Neuronal stem cell (in vitro differentiated cells): ENCODE data around the gene ZSCAN10.

Experiments
- DNase-seq: peaks from one replicate; pipeline ENCODE4 v3.0.0-alpha.2; 2013; ENCODE audit warnings: low spot score
- H2AFZ ChIP-seq: one replicate; pipeline ENCODE4 v1.6.1; 2013; ENCODE audit warnings: mild to moderate bottlenecking, low read length, inconsistent platforms
- H2AK5ac ChIP-seq: 2 replicates; pipeline ENCODE4 v1.6.1; 2013; ENCODE audit warnings: low read depth, mild to moderate bottlenecking, inconsistent platforms, low read length, moderate library complexity, mixed read lengths
- H2BK120ac ChIP-seq: 2 replicates; pipeline ENCODE4 v1.6.1; 2013; ENCODE audit warnings: low read depth, mild to moderate bottlenecking, inconsistent platforms, low read length, moderate library complexity, mixed read lengths
- H2BK12ac ChIP-seq: one replicate; pipeline ENCODE4 v1.6.1; 2013; ENCODE audit warnings: low read length, inconsistent platforms
- H2BK15ac ChIP-seq: 2 replicates; pipeline ENCODE4 v1.6.1; 2013; ENCODE audit warnings: mild to moderate bottlenecking, low read length, inconsistent platforms, mixed read lengths
- H2BK5ac ChIP-seq: one replicate; pipeline ENCODE4 v1.6.1; 2013; ENCODE audit warnings: inconsistent platforms, mild to moderate bottlenecking, low read length, moderate library complexity
- H3K14ac ChIP-seq: one replicate; pipeline ENCODE4 v1.6.1; 2013; ENCODE audit warnings: low read length, inconsistent platforms
- H3K18ac ChIP-seq: 2 replicates; pipeline ENCODE4 v1.6.1; 2013; ENCODE audit warnings: low read length, inconsistent platforms
- H3K23ac ChIP-seq: 2 replicates; pipeline ENCODE4 v1.6.1; 2013; ENCODE audit warnings: low read depth, mild to moderate bottlenecking, mixed read lengths, low read length, inconsistent platforms; ENCODE audit not compliant: poor library complexity
- H3K27ac ChIP-seq: replicated peaks from 3 replicates; pipeline ENCODE4 v1.5.1; 2013; ENCODE audit warnings: low read length, inconsistent platforms
- H3K27me3 ChIP-seq, 3 experiments: 2 replicates each; pipeline ENCODE4 v1.6.1; 2013; ENCODE audit warnings: low read length in 3 of 3, mild to moderate bottlenecking in 2 of 3, inconsistent platforms in 1 of 3, low read depth in 1 of 3, mixed read lengths in 1 of 3, moderate library complexity in 1 of 3; ENCODE audit not compliant: control insufficient read depth in 3 of 3, insufficient read depth in 3 of 3
- H3K36me3 ChIP-seq, 2 donors: replicated peaks in 1 of 2; 2 replicates each; pipeline ENCODE4 v1.6.1; 2013; ENCODE audit warnings: low read length in 2 of 2; ENCODE audit not compliant: control insufficient read depth in 2 of 2, insufficient read depth in 2 of 2
- H3K4ac ChIP-seq: 2 replicates; pipeline ENCODE4 v1.6.1; 2013; ENCODE audit warnings: inconsistent platforms, mild to moderate bottlenecking, low read length, moderate library complexity
- H3K4me1 ChIP-seq, 2 donors: 1 replicate in 1 of 2; 2 replicates in 1 of 2; pipeline ENCODE4 v1.6.1; 2013; ENCODE audit warnings: low read length in 2 of 2, low read depth in 1 of 2; ENCODE audit not compliant: control insufficient read depth in 2 of 2, insufficient read depth in 1 of 2
- H3K4me2 ChIP-seq: one replicate; pipeline ENCODE4 v1.6.1; 2013; ENCODE audit warnings: mild to moderate bottlenecking, low read length, inconsistent platforms; ENCODE audit not compliant: insufficient read depth, poor library complexity, severe bottlenecking
- H3K4me3 ChIP-seq, 2 donors: 2 replicates each; pipeline ENCODE4 v1.5.1; 2013; ENCODE audit warnings: low read length in 2 of 2, mild to moderate bottlenecking in 2 of 2, inconsistent platforms in 1 of 2, moderate library complexity in 1 of 2
- H3K79me1 ChIP-seq: one replicate; pipeline ENCODE4 v1.6.1; 2013; ENCODE audit warnings: low read depth, mild to moderate bottlenecking, inconsistent platforms, low read length, moderate library complexity
- H3K9ac ChIP-seq: one replicate; pipeline ENCODE4 v1.6.1; 2013; ENCODE audit warnings: mild to moderate bottlenecking, low read depth, low read length, inconsistent platforms; ENCODE audit not compliant: poor library complexity
- H3K9me3 ChIP-seq, 2 donors: replicated peaks in 1 of 2; 2 replicates each; pipeline versions ENCODE3 to v1.6.1; 2013; ENCODE audit warnings: low read length in 2 of 2, mild to moderate bottlenecking in 2 of 2, inconsistent platforms in 1 of 2, low read depth in 1 of 2, mixed read lengths in 1 of 2, moderate library complexity in 1 of 2; ENCODE audit not compliant: control insufficient read depth in 2 of 2, insufficient read depth in 1 of 2
- H4K8ac ChIP-seq: one replicate; pipeline ENCODE4 v1.6.1; 2013; ENCODE audit warnings: low read depth, mild to moderate bottlenecking, inconsistent platforms, low read length, moderate library complexity
- H4K91ac ChIP-seq: one replicate; pipeline ENCODE4 v1.6.1; 2013; ENCODE audit warnings: low read length, low read depth, mild to moderate bottlenecking, inconsistent platforms; ENCODE audit not compliant: poor library complexity
- WGBS, 2 donors: extraction: QIAGEN DNeasy Blood & Tissue Kit; methylation state at CpG; one replicate each; pipeline ENCODE4 v1.1.7; 2013; ENCODE audit warnings: missing lambda C conversion rate in 2 of 2, mixed read lengths in 1 of 2; ENCODE audit not compliant: insufficient read length in 2 of 2, insufficient replicate concordance in 1 of 2; ENCODE audit errors: extremely low coverage in 2 of 2; 5-methylcytosine and 5-hydroxymethylcytosine counted together

Gene ZSCAN10

GRCh38 chr16:3115561-3115960 is 16.5 kb upstream of the ZSCAN10 start:
- Histone ChIP-seq H2AFZ (no peak overlapping the region), H3K27me3 (no peaks in the 10 kb centered on the region), H3K9me3 (no peaks in the 10 kb centered on the region), H3K4me3 (no peak overlapping the region), H3K27ac (no peak overlapping the region), H4K8ac (no peak overlapping the region), H3K9ac (no peak overlapping the region), H2BK5ac (peak overlapping the region; percentile 55), H3K4ac (no peak overlapping the region), H3K4me2 (no peak overlapping the region), H2BK120ac (no peak overlapping the region), H3K14ac (no peak overlapping the region), H3K79me1 (peaks cover 12% of the 10 kb centered on the region), H2BK12ac (no peak overlapping the region), H4K91ac (no peak overlapping the region), H2BK15ac (no peak overlapping the region), H3K4me1 (peaks cover 5 to 9% of the 10 kb centered on the region in 2 donors), H2AK5ac (no peak overlapping the region), H3K23ac (peak overlapping the region; percentile 52), H3K18ac (no peak overlapping the region), H3K36me3 (peaks cover 32 to 54% of the 10 kb centered on the region in 2 donors)
- DNase-seq = no peak
- no CpG with 5 or more reads among the region's 14 CpGs for WGBS, 2 donors

- Histone ChIP-seq H3K9ac (no peak overlapping the region), H3K79me1 (peaks cover 12% of the 10 kb centered on the region), H2BK12ac (no peak overlapping the region), H4K8ac (peak overlapping the region; percentile 70), H3K4me1 (peaks cover 5 to 9% of the 10 kb centered on the region in 2 donors), H3K27ac (no peak overlapping the region), H3K23ac (no peak overlapping the region), H3K9me3 (no peaks in the 10 kb centered on the region), H2AK5ac (no peak overlapping the region), H3K4me2 (no peak overlapping the region), H3K36me3 (peaks cover 30 to 49% of the 10 kb centered on the region in 2 donors), H2BK120ac (no peak overlapping the region), H3K14ac (no peak overlapping the region), H3K4ac (no peak overlapping the region), H3K27me3 (no peaks in the 10 kb centered on the region), H2BK5ac (peak overlapping the region; percentile 55), H2AFZ (no peak overlapping the region), H3K4me3 (peak overlapping the region in 1 of 2 donors; percentile 30), H4K91ac (no peak overlapping the region), H3K18ac (no peak overlapping the region), H2BK15ac (no peak overlapping the region)
- no CpG with 5 or more reads among the region's 12 CpGs for WGBS, 2 donors
- no peak for DNase-seq
Observed at GRCh38 chr16:3115003-3115402, 15.9 kb upstream of the ZSCAN10 start.

- H3K27me3 ChIP-seq = no peaks in the 10 kb centered on the region
- H2BK12ac ChIP-seq = no peak overlapping the region
- no peak overlapping the region for H3K14ac ChIP-seq
- H2BK15ac ChIP-seq = no peak overlapping the region
- H3K4me1 ChIP-seq = peaks cover 5 to 9% of the 10 kb centered on the region in 2 donors
- H3K79me1 ChIP-seq = peaks cover 12% of the 10 kb centered on the region
- H3K18ac ChIP-seq = no peak overlapping the region
- H4K91ac ChIP-seq = no peak overlapping the region
- H4K8ac ChIP-seq = no peak overlapping the region
- H2AFZ ChIP-seq = no peak overlapping the region
- no peak overlapping the region for H2BK5ac ChIP-seq
- no peak overlapping the region for H3K9ac ChIP-seq
- no peak overlapping the region for H2BK120ac ChIP-seq
- peaks cover 25 to 38% of the 10 kb centered on the region in 2 donors for H3K36me3 ChIP-seq
- no CpG with 5 or more reads among the region's 17 CpGs for WGBS, 2 donors
- H3K4me3 ChIP-seq = peak overlapping the region in 1 of 2 donors; percentile 86
- H3K23ac ChIP-seq = no peak overlapping the region
- no peak for DNase-seq
- H3K4ac ChIP-seq = no peak overlapping the region
- no peaks in the 10 kb centered on the region for H3K9me3 ChIP-seq
- H2AK5ac ChIP-seq = no peak overlapping the region
- no peak overlapping the region for H3K27ac ChIP-seq
- H3K4me2 ChIP-seq = peak overlapping the region; percentile 21
Observed at GRCh38 chr16:3113765-3114479, 14.8 kb upstream of the ZSCAN10 start.

- peaks cover 10% of the 10 kb centered on the region for H3K79me1 ChIP-seq
- peaks cover 20 to 29% of the 10 kb centered on the region in 2 donors for H3K36me3 ChIP-seq
- no peak overlapping the region for H4K91ac ChIP-seq
- no peak overlapping the region for H2BK12ac ChIP-seq
- peak overlapping the region; percentile 68 for H3K18ac ChIP-seq
- H3K27ac ChIP-seq = no peak overlapping the region
- WGBS, 2 donors = no CpG with 5 or more reads among the region's 19 CpGs
- H3K4me3 ChIP-seq = peak overlapping the region; percentile 86 to 91
- H3K4ac ChIP-seq = no peak overlapping the region
- H3K4me2 ChIP-seq = peak overlapping the region; percentile 90
- no peak for DNase-seq
- H2BK120ac ChIP-seq = no peak overlapping the region
- no peaks in the 10 kb centered on the region for H3K27me3 ChIP-seq
- peak overlapping the region; percentile 41 for H2BK15ac ChIP-seq
- H3K4me1 ChIP-seq = peaks cover 5 to 9% of the 10 kb centered on the region in 2 donors
- no peaks in the 10 kb centered on the region for H3K9me3 ChIP-seq
- H2AK5ac ChIP-seq = peak overlapping the region; percentile 92
- H2AFZ ChIP-seq = peak overlapping the region; percentile 91
- H3K23ac ChIP-seq = peak overlapping the region; percentile 8
- no peak overlapping the region for H3K14ac ChIP-seq
- H2BK5ac ChIP-seq = no peak overlapping the region
- peak overlapping the region; percentile 98 for H3K9ac ChIP-seq
- peak overlapping the region; percentile 33 for H4K8ac ChIP-seq
Observed at GRCh38 chr16:3112881-3113574, 13.9 kb upstream of the ZSCAN10 start.
